ENCODE results near the gene EDA2R. TPM values are rescaled to one million over a fixed set of nuclear protein-coding genes. Genes with fewer than 3 reads are reported as not detected.

Gene EDA2R, protein sequence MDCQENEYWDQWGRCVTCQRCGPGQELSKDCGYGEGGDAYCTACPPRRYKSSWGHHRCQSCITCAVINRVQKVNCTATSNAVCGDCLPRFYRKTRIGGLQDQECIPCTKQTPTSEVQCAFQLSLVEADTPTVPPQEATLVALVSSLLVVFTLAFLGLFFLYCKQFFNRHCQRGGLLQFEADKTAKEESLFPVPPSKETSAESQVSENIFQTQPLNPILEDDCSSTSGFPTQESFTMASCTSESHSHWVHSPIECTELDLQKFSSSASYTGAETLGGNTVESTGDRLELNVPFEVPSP
- total RNA-seq, result 20.9 and 31.1 TPM in 2 replicates

DNA sequence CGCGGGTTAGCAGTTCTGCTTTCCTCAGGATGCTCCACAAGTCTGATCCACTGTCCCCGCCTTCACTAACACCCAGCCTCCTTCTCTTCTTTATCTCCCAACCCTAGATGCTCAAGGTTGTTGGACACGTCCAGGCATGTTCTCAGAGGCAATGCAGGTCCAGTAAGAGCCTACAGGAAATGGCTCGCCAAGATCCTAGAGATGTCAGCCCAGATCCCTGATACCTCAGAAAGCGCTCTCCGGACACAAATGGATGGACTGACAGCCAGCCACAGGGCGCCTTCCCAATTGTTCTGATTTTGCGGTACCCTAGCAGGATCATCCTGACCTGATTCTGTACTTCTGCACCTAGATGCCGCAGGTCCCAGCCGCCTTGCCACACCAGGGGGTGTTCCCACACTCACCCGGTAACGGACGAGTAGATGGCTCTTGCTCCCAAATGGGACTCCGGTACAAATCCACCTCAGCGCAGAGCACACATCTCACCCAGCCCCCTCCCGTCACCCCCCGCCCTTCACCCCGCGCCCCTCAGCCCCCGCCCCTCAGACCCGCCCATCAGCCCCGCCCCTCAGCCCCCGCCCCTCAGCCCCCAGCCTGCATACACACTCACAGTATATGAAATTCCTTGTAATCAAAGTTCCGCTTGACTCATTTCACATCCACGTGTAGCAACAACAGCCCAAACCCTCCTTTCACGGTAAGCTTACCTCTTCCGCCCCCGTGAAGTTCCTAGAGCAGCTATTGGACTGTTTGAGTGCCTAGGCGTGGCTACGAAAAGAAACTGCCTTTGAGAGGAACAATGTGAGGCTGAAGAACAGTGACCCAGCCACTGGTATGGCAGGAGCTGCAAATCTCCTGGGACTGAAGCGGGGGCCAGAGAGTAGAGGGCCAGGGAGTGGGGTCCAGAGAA lies at the start of gene EDA2R:
EDA2R (minus strand) TSS at position 488 of the 910 bp plus-strand sequence. CDS start 23,058 bp downstream, outside the sequence.

Small RNAs within 50 kb of the gene (small RNA-seq; reads per million reads assigned to genes)
- gene RNU6-394P, result not detected
